Measurements from ENCODE around the gene MFN1.
"Not testable (repeated sequence)": the region's sequence is repeated elsewhere in the genome, so short reads cannot be mapped to it uniquely, and the experiment has no call there.

MFN1 gene

DNA sequence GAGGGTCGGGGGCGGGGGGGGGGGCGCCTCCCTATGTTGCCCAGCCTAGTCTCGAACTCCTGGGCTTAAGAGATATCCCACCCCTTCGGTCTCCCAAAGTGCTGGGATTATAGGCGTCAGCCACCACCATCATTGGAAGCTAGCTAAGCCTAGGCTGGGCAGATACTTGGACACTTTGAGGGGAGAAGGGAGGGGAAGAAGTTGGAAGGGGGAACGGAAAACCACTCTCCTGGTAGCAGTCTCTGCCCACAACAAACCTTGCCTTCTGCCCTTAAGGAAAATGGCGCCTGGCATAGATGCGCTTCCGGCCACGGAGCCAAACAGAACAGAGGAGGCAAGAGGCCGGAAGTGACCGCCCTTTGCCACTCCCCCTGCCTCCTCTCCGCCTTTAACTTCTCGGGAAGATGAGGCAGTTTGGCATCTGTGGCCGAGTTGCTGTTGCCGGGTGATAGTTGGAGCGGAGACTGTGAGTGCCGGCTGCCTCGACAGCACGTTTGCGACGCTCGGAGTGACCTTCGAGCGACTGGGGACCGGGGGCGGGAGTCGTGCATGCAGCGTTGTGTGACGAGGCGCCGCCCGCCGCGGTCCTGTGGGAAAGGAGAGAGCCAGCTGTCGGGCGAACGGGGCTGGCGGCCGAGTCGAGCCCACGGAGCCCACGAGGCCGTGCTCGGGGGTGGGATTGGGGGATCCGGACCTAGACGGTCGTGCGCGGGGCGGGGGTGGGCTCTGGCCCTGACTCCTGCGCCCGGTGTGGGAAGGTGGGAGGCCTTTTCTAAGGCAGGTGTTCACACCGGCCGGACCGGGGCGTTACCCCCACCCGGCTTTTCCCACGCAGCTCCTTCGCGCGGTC is at the start of gene MFN1:
MFN1 (plus strand) TSS at position 365 of the 850 bp plus-strand sequence. CDS start 1,143 bp downstream, outside the sequence.
- DNase-seq (ENCODE audit: low read depth in 4 of 4, low spot score in 1 of 4) = peak; percentile 62 to 84 (median 73)

DNA sequence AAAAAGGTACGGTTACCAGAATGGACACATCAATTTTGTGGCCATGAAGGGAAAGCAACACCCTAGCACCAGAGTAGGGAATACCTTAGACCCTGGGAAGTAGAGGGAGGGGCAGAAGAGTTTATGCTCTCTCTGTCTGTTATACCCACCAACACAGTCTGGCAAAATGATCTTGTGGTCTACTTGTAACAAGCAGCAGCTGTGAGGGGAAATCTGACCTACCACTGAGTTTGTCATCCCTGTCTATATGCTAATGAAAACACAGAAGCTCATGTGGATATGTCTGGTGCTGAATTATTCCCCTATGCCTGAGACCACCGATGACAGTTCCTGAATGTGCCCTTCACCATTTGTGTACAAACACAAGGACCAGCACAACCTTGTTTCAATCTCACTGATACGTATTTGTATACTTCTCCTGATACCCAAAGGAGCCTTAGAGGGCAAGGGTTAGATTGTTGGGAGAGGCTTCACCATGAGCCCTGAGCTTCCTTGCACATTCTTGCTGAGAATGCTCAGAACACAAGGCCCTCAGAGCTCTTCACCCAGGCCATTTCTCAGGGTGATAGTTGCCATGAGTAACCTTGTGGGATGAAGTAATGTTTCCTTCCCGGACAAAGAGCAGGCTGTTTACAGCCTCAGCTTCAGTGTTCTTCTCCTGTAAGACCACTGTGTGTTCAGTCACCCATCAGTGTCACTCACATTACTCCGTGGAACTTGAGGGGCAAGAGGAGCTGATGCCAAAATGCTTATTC is 49.4 kb upstream of the MFN1 start:
- no peak for DNase-seq (ENCODE audit: low read depth in 4 of 4, low spot score in 1 of 4)

DNA sequence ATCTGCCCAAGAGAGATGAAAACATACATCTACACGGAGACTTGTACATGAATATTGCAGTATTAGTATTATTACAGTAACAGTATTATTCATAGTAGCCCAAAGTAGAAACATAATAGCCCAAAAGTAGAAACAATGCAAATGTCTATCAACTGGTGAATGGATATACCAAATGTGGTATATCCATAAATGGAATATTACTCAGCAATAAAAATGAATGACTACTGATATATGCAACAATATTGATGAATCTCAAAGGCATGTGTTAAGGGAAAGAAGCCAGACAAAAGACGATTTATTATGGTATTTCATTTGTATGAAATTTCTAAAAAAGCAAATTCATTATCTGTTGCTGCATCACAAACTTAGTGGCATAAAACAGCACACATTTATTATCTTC is 48.2 kb upstream of the MFN1 start:
- no peak for DNase-seq (ENCODE audit: low read depth in 4 of 4, low spot score in 1 of 4)

DNA sequence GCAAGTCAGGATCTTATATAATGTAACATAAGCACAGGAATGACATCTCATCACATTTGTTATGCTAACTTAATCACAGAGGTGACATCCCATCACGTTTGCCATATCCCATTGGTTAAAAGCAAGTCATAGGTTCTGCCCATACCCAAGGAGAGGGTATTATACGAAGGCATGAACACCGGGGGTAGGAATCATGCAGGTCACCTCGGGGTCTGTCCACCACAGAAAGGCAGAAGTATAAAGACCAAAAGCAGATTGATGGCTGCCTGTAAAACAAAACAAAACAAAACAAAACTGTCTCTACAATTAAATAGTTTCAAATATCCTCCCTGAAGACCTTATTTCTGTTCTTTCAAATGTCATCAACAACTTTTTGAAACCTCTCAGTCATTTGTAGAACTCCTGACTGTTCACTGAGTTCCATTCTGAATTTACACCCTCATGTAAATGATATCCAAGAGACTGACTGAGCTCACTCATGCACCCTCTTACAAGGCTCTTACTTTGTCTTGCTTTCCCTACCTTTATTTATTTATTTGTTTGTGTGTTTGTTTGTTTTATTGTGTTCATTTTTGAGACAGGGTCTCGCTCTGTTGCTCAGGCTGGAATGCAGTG is 47.4 kb upstream of the MFN1 start:
- no peak for DNase-seq (ENCODE audit: low read depth in 4 of 4, low spot score in 1 of 4)

DNA sequence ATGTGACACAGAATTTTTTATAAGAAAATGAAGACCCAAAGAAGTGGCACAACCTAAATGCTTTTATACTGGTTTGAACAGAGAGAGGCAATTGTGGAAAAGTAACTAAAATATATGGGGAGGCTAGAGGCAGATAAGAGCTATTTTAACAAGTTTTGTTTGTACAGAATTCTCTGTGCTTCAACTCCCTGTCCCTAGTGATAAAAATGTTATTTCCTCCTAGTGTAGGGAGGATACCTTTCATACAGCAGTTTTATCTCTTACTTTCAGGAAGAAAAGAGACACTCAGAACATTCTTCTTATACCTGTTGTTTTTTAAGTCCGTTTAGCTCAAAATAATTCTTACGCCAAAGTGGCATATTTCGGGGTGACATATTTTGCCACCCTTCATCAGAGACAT is 45.9 kb upstream of the MFN1 start:
- no peak for DNase-seq (ENCODE audit: low read depth in 4 of 4, low spot score in 1 of 4)

DNA sequence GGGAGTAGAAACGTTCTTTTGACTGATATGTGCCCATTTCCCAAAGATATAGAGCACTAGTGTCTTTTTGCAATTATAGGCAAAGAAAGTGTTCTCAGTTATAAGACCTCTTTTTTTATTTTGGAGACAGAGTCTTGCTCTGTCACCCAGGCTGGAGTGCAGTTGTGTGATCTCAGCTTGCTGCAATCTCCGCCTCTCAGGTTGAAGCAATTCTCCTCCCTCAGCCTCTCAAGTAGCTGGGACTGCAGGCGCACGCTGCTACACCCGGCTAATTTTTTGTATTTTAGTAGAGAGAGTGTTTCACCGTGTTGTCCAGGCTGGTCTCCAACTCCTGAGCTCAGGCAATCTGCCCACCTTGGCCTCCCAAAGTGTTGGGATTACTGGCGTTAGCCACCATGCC is 45.4 kb upstream of the MFN1 start:
- no peak for DNase-seq (ENCODE audit: low read depth in 4 of 4, low spot score in 1 of 4)

DNA sequence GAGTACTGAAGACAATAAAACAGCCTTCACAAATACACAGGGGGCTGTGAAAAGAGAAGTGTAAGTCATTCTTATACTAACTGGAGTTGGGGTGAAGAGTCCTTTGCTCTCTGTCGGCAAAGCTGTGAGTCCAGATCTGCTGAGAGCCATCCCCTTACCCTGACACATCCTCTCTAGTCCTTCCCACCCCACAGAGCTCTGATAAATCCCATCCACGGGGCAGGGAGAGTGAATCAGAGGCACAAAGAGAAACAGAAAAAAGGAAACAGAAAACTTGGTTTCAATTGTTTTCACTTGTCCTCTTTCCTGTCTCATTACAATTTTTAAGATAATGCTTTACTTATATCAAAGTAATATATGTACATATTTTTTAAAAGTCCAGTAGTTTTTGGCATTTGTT is 42.9 kb upstream of the MFN1 start:
- no peak for DNase-seq (ENCODE audit: low read depth in 4 of 4, low spot score in 1 of 4)

DNA sequence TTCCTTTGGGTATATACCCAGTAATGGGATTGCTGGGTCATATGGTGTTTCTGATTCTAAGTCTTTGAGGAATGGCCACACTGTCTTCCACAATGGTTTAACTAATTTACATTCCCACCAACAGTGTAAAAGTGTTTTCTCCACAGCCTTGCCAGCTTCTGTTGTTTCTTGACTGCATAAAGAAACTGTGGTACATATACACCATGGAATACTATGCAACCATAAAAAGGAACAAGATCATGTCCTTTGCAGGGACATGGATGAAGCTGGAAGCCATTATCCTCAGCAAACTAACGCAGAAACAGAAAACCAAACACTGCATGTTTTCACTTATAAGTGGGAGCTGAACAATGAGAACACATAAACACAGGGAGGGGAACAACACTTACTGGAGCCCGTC is 40.1 kb upstream of the MFN1 start:
- not testable (repeated sequence) for DNase-seq (ENCODE audit: low read depth in 4 of 4, low spot score in 1 of 4)

DNA sequence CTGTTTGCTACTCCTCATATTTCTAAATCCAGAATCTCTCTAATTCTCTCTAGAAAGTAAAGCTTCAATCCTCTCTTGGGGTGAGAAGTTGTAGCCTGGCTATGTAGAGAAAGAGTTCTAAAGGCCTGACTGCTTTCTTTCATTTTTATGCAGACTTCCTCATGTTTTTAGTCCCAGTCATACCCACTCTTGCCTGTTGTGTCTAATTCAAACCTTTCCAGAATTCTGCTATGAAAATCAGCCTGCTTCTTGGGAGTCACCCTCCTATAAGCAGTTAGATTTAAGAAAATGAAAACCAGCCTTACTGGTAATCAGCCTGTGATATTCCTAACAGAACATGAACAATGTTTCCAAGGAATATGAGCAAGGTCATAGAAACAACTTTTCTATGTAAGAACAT is 39.5 kb upstream of the MFN1 start:
- no peak for DNase-seq (ENCODE audit: low read depth in 4 of 4, low spot score in 1 of 4)

DNA sequence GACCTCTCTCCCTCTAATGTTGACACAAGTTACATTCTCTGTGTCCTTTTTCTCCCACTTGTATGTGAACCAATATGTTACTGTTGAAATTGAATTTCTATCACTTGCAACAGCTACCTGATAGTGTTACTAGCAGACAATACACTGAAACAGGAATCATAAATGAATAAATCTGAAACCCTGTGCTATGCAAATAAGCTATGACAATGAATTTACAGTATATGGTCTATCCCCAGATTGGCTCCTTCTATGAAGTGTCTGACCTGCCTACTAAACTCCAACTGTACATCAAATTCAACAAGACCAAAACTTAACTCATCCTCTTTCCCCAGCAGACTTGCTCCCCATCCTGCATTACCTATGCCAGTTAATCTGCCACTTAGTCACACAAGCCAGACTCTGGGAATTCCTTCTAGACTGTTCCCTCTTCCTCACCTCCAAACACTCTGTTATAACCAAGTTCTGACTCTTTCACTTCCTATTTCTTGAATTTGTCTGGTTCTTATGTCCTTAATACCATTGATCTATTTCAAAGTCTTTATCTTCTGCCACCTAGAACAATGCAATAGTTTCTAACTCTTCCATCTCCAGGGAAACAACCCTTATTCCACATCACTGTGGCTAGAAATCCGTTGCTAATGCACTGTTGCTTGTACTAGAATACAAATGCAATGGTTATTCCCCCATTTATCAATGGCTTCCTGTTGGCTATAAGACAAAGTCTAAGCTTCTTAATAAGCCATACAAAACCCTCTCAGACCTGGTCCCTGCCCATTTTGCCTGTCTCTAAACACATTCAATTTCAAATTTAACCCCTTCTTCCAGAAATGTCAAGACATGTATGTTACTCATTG is 38.1 kb upstream of the MFN1 start:
- no peak for DNase-seq (ENCODE audit: low read depth in 4 of 4, low spot score in 1 of 4)

DNA sequence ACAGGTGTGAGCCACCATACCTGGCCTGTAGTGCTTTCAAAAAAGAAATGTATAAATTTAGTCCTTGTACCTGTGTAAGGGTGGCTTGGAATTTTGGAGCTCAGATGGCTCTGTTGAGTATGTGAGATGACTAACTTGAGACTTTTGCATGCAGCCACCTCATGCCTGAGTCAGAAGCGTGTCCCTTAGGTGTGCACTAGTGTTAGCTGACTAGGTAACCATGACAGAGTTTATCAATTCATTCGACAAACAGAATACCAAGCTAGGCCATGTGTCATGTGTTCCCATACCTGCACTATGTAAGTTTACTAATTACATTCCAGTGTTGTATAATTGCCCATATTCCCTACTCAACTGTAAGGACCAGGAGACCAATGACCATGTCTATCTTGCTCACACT is 28.6 kb upstream of the MFN1 start:
- no peak for DNase-seq (ENCODE audit: low read depth in 4 of 4, low spot score in 1 of 4)

DNA sequence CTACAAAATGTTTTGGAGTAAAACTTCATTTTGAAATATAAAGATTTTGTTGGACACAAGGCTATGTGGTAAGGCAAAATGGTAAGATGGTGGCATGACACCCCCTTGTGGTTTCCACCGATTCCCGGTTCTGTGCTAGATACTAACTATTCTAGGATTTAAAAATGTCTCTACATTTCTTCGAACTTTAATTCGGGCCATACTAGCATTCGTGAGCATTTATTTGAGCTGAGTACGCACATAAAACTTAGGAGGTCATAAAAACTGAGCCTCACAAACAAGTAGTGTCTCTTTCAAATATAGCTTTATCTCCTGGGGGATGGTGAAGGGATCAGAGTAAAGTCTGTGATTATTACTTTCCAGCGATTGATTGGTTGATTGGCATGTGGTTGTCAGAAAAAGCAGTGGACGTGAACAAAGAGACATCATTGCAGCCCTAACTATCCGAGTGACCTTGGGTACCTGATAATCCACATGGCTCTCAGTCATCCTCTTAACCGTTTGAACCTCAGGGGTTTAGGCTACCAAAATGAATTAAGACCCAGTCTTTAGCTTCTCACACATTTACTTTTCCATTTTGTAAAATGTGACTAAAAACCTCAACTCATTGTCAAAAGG is 25.7 kb upstream of the MFN1 start:
- no peak for DNase-seq (ENCODE audit: low read depth in 4 of 4, low spot score in 1 of 4)

DNA sequence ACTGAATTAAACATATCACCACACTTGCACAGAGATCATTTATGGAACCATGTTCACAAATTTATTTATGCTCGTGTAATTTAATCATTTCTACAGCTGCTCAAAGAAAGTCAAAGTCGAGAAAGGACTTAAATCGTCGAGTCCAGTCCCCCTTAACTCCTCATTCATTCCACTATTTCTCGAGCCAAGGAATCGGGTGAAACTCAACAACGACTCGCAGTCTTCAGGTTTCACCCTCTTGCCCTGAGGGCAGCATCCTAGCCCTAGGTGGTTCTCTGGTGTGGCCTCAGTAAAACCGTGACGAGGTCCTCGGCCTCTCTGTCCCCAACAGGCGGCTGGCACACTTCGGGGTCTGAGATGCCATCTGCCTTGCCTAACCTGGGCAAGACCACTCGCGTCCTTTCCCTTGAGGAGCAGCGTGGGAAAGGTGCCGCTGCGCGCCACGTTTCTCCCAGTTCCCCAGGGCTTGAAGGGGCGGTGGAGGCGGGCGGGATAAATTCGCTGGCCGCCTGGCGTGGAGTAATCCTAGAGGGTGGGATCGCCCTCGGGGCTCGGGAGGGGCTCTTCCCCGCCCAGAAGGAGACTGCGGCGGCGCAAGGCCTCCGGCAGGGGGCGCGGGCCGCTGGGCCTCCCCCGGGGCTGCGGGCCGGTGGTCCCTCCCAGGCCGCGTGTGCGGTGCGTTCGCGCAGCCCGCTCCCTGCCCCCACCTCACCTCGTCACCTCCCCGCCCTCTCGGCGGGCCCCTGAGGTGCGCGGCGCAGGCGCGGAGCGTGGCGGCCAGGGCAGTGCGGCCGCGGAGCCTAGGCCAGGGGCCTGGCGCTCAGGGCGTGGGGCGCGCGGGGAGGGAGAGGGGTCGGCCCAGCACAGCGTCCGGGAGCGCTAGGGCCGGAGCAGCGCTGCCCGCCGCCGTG is 25.0 kb upstream of the MFN1 start, which contains the start of gene ZNF639:
ZNF639 (plus strand) TSS at position 746 of the 911 bp plus-strand sequence. CDS start 5,263 bp downstream, outside the sequence.
- DNase-seq (ENCODE audit: low read depth in 4 of 4, low spot score in 1 of 4) = peak; percentile 64 to 79 (median 77)

DNA sequence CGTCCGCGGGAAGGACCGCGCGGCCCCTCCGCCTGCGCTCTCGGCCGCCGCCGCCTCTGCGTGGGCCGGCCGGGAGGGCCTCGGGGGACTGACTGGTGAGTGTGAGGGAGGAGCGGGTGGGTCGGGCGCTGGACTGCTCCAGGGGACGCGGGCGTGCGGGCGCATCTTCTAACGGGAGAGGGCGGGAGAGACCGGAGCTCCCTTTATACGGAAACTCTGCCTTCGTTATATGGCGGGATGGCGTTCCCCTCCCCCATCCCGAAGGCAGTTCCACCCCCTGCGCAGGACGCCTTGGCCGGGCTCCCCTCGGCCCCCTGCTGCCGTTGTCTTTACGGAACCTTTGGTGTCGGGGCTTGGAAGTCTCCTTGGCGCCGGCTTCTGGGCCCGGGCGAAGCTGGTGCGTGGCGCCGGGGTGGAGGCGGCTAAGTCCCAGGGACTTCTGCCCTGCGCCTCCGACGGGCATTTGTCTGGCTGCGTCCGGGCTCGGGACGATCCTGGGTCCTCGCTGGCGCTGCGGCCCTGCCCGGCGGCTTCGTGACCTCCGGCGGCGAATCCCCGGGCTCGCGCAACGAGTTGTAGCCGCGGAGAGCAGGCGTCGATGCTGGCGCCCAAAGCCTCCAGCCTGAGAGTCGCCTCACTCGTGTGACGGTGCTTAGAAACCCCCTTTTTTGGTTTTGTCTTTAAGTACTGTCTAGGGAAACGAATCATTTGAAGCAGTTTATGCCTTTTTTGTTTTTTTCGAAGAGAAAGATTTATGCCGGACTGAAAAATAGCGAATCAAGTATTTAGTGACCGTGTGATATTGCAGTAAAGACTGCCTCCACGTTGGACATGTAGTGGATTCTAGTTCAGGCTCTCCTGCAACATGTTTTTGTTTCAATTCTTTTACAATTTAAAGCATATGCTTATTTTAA is 24.1 kb upstream of the MFN1 start:
- DNase-seq (ENCODE audit: low read depth in 4 of 4, low spot score in 1 of 4) = peak in 3 of 4 experiments; percentile 38 to 48 (median 46)

DNA sequence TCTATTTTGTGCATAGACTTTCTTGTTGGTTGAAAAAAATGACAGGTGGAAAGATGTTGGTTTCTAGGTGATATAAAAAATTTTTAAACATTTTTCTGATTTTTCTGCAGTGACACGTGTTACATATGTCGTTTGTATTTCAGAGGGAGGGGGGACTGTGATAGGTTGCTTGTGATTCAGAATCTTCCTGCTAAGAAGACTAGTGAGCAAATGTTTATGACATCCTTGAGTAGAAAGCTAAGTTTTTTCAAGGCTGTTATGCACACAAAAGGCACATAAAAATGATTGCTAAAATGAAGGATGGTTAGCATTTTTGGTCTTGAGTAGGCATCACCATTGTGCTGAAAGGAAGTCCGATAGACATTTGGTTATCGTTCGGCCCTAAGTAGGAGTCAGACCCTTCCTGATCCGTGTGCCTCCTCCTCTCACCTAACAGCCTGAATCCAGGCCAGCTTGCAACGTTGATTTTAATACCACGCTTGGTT is 23.2 kb upstream of the MFN1 start:
- no peak for DNase-seq (ENCODE audit: low read depth in 4 of 4, low spot score in 1 of 4)

DNA sequence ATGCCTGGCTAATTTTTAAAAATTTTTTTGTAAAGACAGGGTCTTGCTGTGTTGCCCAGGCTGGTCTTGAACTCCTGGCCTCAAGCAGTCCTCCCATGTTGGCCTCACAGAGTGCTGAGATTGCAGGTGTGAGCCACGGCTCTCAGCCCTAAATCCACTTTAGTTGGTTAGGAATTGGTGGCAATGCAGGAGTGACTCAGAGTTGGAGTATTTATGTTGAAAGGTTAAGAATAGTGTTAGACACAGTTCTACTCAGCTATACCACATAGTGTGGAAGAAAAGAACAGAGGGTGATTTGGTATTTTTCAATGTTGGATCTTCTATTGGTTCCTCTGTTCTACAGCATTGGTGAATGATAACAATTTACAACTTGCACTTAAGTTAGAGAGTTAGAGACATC is 17.1 kb upstream of the MFN1 start:
- no peak for DNase-seq (ENCODE audit: low read depth in 4 of 4, low spot score in 1 of 4)

DNA sequence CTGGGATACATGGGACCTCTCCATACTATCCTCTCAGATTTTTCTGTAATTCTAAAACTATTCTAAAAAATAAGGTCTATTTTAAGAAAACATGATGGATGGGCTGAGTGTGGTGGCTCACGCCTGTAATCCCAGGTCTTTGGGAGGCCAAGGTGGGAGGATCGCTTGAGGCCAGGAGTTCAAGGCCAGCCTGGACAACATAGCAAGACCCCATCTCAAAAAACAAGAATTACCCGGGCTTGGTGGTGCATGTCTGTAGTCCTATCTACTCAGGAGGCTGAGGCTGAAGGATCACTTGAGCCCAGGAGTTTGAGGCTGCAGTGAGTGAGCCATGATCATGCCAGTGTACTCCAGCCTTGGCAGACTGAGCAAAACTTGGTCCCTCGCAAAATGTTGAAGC is 15.3 kb upstream of the MFN1 start:
- DNase-seq (ENCODE audit: low read depth in 4 of 4, low spot score in 1 of 4) = no peak

DNA sequence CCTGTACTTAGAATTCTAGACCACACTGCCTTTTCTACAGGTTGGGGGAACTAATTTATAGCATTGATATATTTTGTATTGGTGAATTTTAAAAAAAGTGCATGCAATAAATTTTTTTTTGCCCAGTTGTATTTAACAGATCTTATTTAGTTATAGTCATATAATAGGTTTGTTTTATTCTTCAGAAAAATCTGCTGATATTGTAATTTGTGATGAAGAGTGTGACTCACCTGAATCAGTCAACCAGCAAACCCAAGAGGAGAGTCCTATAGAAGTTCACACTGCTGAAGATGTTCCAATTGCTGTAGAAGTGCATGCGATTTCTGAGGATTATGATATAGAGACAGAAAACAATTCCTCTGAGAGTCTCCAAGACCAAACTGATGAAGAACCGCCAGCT is 14.4 kb upstream of the MFN1 start:
- DNase-seq (ENCODE audit: low read depth in 4 of 4, low spot score in 1 of 4) = no peak

All from stimulated activated CD4-positive, alpha-beta T cell treated with anti-CD3 and anti-CD28 coated beads, Interleukin-1b, Interleukin-23, amount 100 ng/mL, for 24 hours (primary cell).